H1 (cell line): ENCODE results near the gene VPS25. TPM values are rescaled to one million over a fixed set of nuclear protein-coding genes. Genes with fewer than 3 reads are reported as not detected.

Source experiments
- ATF3 ChIP-seq: IDR thresholded peaks from 2 replicates; pipeline ENCODE4 v1.6.1; 2011; ENCODE audit warnings: low read depth, mild to moderate bottlenecking, low read length; ENCODE audit not compliant: insufficient read depth
- KDM1A ChIP-seq: fragments of 200-600, 300-600 bp; sonication (generic); IDR thresholded peaks from 2 replicates; pipeline ENCODE4 v1.7.1; 2016; ENCODE audit warnings: mild to moderate bottlenecking, low read length, borderline replicate concordance
- RAD21 ChIP-seq, 2 experiments: IDR thresholded peaks in 1 of 2; conservative IDR thresholded peaks in 1 of 2; 2 replicates each; pipeline ENCODE4 v1.6.1; 2011; ENCODE audit warnings: low read depth in 2 of 2, low read length in 2 of 2, improper control_type of control experiment in 1 of 2, inconsistent platforms in 1 of 2, mild to moderate bottlenecking in 1 of 2, moderate library complexity in 1 of 2
- RBBP5 ChIP-seq: IDR thresholded peaks from 2 replicates; pipeline ENCODE4 v1.7.1; 2012; ENCODE audit warnings: low read depth, mild to moderate bottlenecking, inconsistent platforms, low read length, moderate library complexity, borderline replicate concordance
- TCF12 ChIP-seq: IDR thresholded peaks from 2 replicates; pipeline ENCODE4 v1.6.1; 2011; ENCODE audit warnings: low read depth, mild to moderate bottlenecking, low read length
- polyA plus RNA-seq, 7 experiments: library from polyadenylated mRNA; depleted of rRNA in 3 of 7; stranded (reverse) in 5 of 7; unstranded in 2 of 7; fragments of >200 nt in 5 of 7; fragments of 200-250 nt in 2 of 7; gene quantifications; 1 replicate in 5 of 7; 2 replicates in 1 of 7; 4 replicates in 1 of 7; pipeline versions ENCODE4 v1.2.1 to v1.2.3, GENCODE V29; 2011 to 2013; ENCODE audit warnings: missing spikeins in 2 of 7, mixed read lengths in 2 of 7
- total RNA-seq: library from RNA; stranded (reverse); fragmentation: NEBNext Ultra II Directional; extraction: Animal tissue kit (Norgen Biotek cat#: 25700); gene quantifications from 2 replicates; pipeline ENCODE4 v1.2.1, GENCODE V29; 2021

The VPS25 gene
- total and polyA plus RNA-seq, 2 of the 8 experiments (the other 6 are each of a cell fraction or from before 2014, with no cell fraction given), result 88.2 to 188 TPM

GRCh38 chr17:42780851-42781638 is 7.8 kb downstream of the VPS25 start (continued):
- TF ChIP-seq RAD21 (IDR thresholded peaks at IDR 0.05 in 1 of 2, conservative IDR thresholded peaks at IDR 0.05 in 1 of 2; ENCODE audit: low read depth in 2 of 2, low read length in 2 of 2), result no peak
- TF ChIP-seq RBBP5, result no peak
- no peak for TF ChIP-seq KDM1A
- no peak for TF ChIP-seq TCF12
- TF ChIP-seq ATF3, result no peak
